WTC11 (cell line): ENCODE measurements around the gene SULF2.

Experiments used
- AFF4 ChIP-seq: sonication (generic); formaldehyde crosslinking; IDR thresholded peaks from 2 replicates; pipeline ENCODE4 v1.8.1; 2023; ENCODE audit warnings: mild to moderate bottlenecking, missing genetic modification reagents, borderline replicate concordance
- ATF3 ChIP-seq: sonication (generic); formaldehyde crosslinking; conservative IDR thresholded peaks from 2 replicates; pipeline ENCODE4 v1.8.1; 2022; ENCODE audit warnings: mild to moderate bottlenecking, missing genetic modification reagents
- CREB1 ChIP-seq: sonication (generic); formaldehyde crosslinking; IDR thresholded peaks from 2 replicates; pipeline ENCODE4 v1.8.0; 2023; ENCODE audit warnings: mild to moderate bottlenecking, missing genetic modification reagents
- CTCF ChIP-seq: fragments of 200-600 bp; IDR thresholded peaks from 2 replicates; pipeline ENCODE4 v1.8.0; 2022; ENCODE audit warnings: antibody characterized with exemption
- JUN ChIP-seq: sonication (generic); formaldehyde crosslinking; IDR thresholded peaks from 2 replicates; pipeline ENCODE4 v1.8.0; 2023; ENCODE audit warnings: mild to moderate bottlenecking, missing genetic modification reagents
- NR1H2 ChIP-seq: sonication (generic); formaldehyde crosslinking; IDR thresholded peaks from 2 replicates; pipeline ENCODE4 v1.9.0; 2021; ENCODE audit warnings: mild to moderate bottlenecking, moderate library complexity, missing genetic modification reagents
- PRDM15 ChIP-seq: sonication (generic); formaldehyde crosslinking; IDR thresholded peaks from 2 replicates; pipeline ENCODE4 v1.8.0; 2022; ENCODE audit warnings: missing genetic modification reagents
- ZNF263 ChIP-seq: sonication (generic); formaldehyde crosslinking; IDR thresholded peaks from 2 replicates; pipeline ENCODE4 v1.8.1; 2022; ENCODE audit warnings: low read depth, mild to moderate bottlenecking, moderate library complexity, missing genetic modification reagents
- TF ChIP-seq, protein P1 (sequence below): sonication (generic); formaldehyde crosslinking; IDR thresholded peaks from 2 replicates; pipeline ENCODE4 v1.8.1; 2023; ENCODE audit warnings: mild to moderate bottlenecking, missing genetic modification reagents, moderate library complexity

DNA sequence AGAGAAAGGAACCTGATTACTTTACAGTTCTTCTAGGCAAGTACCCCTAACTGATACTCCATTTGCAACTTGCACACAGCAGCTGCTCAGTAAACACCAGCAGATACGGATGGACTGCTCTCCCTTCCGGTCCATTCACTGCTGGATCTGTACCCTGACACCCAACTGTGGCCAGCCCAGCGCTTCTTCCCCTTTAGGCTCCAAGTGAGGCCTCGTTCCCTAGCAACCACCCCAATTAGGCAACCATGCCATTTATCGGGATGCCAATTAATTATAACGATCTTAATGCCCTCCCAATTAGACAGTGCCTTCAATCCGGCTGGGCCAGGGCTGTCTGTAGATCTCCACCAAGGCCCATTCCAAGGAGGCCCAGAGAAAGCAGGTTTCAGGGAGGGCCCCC is 3.2 kb downstream of the SULF2 start:
- TF ChIP-seq, protein P1, sequence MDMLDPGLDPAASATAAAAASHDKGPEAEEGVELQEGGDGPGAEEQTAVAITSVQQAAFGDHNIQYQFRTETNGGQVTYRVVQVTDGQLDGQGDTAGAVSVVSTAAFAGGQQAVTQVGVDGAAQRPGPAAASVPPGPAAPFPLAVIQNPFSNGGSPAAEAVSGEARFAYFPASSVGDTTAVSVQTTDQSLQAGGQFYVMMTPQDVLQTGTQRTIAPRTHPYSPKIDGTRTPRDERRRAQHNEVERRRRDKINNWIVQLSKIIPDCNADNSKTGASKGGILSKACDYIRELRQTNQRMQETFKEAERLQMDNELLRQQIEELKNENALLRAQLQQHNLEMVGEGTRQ (CRISPR knock-in tag), result no peak
- TF ChIP-seq ATF3 (CRISPR knock-in tag) (no peak), CTCF (no peak), JUN (CRISPR knock-in tag) (no peak), ZNF263 (CRISPR knock-in tag) (no peak), PRDM15 (no peak), AFF4 (CRISPR knock-in tag) (no peak), NR1H2 (no peak), CREB1 (no peak)
